ENCODE data around the gene ELF1.
"Not testable (repeated sequence)": the region's sequence is repeated elsewhere in the genome, so short reads cannot be mapped to it uniquely, and the experiment has no call there.

The ELF1 gene

DNA sequence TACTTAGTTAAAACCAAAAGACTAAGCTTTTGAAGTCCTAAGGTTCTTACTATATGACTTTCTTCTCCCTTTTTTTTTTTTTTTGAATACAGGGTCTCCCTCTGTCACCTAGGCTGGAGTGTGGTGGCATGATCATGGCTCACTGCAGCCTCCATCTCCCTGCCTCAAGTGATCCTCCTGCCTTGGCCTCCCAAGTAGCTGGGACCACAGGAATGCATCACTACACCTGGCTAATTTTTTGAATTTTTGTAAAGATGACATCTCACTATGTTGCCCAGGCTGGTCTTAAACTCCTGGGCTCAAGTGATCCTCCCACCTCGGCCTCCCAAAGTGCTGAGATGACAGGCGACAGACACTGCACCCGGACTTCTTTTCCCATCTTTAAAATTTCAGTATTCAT lies 89.2 kb downstream of the ELF1 start:
- not testable (repeated sequence) for DNase-seq

DNA sequence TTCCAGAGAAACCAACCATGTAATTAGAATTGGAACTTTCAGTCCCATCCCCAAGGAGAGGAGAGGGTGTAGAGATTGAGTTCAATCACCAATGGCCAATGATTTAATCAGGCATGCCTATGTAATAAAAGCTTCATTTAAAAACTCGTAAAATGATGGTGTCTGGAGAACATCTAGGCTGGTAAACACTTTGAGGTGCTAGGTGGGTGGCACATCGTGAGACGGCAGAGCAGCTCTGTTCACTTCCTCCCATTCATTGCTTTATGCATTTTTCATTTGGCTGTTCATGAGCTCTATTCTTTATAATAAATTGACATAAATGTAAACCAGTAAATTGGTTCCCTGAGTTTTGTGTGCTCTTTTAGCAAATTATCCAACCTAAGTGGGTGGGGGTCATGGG lies 90.1 kb downstream of the ELF1 start:
- DNase-seq = no peak

DNA sequence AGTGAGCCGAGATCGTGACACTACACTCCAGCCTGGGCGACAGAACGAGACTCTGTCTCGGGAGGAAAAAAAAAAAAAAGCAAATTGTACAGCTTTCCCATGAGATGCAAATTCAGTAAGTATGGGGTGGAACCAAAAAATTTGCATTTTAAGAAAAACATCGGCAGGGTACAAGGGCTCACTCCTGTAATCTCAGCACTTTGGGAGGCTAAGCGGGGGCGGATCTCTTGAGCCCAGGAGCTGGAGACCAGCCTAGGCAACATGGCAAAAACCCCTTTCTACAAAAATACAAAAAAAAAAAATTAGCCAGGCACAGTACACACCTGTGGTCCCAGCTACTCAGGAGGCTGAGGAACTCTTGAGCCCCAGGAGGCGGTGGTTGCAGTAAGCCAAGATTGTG lies 91.2 kb downstream of the ELF1 start:
- DNase-seq = no peak

DNA sequence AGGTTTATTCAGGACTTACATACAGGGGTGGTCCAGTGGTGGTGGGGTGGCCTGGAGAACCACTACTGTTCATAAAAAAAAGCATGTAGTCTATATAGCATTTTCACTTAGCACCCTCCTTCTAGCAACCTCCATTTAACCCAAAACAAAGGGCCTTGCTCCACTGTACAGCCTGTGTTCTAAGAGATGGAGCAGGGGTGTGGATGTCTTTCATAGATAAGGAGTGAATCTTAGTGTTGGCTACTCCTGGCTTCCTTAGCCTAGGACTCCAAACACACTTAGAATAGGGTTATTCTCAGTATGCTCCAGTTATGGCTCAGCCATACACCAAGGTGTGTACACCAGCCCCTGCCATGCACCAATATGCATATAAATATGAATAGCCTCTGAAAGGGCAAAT lies 95.2 kb downstream of the ELF1 start:
- DNase-seq = no peak

DNA sequence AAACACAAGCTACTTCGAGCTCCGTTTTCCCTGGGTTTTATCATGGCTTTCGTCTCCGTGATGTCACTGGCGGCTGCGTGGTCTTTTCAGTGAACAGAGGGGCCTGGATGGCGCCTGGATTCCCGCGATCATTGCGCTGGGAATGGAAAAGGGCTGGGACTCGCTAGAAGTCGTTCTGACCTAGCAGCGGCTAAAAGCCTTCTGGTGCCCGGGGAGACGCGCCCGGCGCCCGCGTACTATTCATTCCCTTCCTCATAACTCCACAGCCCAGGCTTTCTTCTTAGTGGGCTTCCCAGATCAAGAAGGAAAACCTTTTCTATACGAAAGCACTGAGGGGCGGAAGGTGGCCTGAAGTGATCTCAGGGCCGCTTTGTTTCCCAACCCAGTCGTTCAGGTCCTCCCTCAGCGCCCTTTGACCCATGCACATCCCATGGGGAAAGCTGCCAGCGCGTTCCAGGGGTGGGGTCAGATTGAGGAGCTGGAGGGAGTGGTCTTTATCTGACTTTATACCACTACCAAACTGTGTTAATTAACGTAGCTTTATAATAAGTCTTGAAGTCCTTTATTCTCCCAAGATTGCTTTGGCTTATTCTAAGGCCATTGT lies 96.6 kb downstream of the ELF1 start:
- peak; percentile 53 for DNase-seq

DNA sequence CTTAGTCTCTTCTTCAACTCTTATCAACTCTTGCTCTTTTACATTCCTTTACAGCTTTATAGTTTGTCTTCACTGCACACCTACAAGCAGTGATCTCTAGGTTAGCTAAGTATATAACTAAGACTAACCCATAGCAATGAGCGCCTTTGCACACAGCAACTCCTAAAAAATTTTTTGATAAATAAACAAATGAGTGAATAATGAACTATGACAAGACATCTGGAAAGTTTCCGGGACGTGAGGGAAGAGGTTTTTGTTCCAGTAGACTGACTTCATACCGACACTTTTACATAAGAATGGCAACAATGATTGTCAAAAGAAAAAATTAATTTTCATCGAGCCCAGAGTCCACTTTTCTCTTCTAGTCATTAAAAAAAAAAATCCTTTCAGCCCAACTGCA lies 98.3 kb downstream of the ELF1 start:
- DNase-seq = no peak

DNA sequence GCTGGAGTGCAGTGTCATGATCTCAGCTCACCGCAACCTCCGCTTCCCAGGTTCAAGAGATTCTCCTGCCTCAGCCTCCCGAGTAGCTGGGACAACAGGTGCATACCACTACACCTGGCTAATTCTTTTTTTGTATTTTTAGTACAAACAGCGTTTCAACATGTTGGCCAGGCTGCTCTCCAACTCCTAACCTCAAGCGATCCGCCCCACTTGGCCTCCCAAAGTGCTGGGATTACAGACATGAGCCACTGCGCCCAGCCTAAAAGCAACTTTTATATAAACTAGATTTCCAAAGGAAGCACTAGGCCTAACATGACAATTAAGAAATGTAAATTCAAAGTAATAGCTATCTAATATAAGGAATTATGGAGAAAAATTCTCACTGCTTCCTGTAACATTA lies 99.2 kb downstream of the ELF1 start:
- not testable (repeated sequence) for DNase-seq

DNA sequence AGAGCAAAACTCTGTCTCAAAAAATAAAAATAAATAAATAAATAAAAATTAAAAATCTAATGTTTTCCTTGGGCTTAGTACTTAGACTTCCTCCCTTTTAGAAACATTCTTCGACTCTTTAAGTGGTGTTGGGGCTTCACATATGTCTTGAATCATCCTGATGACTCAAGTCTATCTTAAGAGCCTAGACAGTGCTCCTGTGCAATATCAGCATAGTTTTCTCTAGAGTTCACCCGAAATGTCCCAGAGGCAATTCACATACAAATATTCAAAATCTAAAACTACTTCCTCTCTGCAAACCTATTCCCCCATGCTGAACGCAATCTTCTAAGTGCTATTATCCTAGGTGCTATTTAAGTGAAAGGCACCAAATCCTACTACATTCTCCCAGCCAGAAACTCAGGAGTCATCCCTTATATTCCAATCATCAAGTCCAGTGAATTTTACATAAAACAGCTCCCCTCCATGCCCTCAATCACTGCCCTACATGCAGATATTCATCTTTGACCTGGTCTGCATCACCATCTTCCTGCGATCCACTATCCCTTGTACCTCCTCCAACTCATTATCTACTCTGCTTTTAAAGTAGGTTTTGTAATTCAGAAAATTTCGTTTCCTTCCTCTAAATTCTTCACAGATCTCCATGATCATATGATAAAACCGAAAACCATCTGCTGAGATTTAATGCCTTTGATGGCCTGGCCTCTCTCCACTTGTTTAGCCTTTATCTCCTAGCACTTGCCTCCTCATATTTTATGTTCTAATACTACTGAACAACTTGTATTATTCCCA lies 102.7 kb downstream of the ELF1 start:
- DNase-seq = no peak

DNA sequence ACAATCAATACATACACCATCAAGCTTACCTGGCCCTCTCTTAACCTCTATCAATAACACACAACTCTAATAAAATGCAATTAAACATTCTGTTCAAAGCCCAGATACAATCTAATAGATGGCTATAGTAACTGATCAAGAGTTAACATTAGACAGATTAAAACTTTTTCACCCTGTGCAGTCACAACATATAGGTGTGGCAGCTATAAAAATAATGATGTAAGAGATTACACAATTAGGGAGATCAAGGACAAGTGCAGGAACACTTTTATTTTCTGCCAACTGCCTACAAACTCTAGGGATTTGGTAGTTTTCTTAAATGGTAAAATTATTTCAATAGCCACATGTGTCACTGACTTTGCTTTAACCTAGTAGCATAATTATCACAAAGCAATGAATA lies 104.3 kb downstream of the ELF1 start:
- not testable (repeated sequence) for DNase-seq

DNA sequence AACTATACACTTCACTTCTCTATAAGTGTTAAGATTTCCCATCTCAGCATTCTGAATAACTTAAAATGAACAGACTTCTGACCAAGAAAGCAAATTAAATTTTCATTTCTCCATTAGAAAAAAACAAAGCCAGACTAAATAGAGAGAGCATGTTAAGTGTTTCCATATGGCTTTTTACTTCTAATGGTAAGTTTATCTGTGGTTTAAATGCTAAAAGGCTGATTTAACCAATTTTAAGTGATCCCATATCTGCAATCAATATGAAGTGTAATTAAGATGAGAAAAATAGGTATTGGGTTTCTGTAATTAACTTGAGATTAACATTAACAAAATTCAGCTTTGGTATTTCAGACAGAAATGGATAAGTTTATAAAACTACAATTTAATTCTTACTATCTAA lies 107.8 kb downstream of the ELF1 start:
- no peak for DNase-seq

DNA sequence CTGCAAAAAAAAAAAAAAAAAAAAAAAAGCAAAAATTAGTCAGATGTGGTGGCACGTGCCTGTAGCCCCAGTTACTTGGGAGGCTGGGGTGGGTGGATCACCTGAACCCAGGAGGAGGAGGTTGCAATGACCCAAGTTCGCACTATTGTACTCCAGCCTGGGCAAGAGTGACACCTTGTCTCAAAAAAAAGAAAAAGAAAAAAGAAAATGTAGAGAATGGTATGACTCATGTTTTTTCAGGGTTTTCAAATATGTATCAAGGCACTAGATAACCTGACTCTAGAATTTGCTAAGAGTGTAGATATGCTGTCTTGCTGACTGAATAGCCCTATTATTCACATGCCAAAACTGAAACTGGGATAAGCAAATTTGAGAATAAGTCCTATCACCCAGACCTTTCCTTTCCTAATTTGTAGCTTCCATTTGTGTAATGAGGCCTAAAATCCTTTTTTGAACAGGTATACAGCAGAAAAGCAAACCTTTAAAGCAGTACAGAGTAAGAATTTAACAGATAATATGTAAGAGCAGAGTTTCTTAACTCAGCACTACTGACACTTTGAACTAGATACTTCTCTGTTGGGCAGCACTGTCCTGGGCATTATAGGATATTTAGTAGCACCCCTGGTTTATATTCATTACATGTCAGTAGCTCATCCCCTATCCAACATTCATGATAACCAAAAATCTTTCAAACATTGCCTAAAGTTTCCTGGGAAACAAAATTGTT lies 108.6 kb downstream of the ELF1 start:
- DNase-seq = no peak

DNA sequence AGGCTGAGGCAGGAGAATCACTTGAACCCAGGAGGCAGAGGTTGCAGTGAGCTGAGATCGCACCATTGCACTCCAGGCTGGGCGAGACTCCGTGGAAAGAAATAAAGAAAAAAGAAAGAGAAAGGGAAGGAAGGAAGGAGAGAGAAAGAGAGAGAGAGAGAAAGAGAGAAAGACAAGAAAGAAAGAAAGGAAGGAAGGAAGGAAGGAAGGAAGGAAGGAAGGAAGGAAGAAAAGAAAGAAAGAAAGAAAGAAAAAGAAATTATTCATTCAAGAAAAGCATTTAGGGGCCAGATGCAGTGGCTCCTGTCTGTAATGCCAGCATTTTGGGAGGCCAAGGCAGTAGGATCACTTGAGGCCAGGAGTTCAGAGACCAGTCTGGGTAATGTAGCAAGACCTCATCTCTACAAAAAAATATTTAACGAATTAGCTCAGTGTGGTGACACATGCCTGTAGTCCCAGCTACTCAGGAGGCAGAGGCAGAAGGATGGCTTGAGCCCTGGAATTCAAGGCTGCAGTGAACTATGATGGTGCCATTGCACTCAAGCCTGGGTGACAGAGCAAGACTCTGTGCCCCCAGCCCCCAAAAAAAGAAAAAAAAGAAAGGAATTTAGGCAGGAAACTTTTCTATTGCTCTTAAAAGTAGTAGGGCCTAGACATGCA lies 109.4 kb downstream of the ELF1 start:
- not testable (repeated sequence) for DNase-seq

DNA sequence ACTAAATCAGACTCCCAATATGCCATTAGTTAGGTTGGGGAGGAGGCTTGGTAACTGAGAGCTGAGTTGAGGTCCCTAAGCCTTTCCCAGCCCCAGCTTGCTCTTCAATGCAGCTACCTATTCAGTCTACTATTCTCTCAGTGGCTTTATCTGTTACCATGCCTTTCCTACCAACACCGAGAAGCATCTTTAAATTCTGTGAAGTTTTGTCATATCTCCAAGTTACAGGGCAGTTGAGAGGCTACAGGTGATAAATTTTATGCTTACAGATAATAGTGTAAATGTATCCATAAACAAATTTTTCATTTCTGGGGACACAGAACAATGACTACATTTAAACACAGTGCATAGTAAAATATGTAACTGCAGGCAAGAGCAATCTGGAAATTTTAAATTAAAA lies 110.6 kb downstream of the ELF1 start:
- DNase-seq = no peak

DNA sequence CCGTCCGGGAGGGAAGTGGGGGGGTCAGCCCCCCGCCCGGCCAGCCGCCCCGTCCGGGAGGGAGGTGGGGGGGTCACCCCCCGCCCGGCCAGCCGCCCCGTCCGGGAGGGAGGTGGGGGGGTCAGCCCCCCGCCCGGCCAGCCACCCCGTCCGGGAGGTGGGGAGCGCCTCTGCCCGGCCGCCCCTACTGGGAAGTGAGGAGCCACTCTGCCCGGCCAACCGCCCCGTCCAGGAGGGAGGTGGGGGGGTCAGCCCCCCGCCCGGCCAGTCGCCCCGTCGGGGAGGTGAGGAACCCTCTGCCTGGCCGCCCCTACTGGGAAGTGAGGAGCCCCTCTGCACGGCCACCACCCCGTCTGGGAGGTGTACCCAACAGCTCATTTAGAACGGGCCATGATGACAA lies 118.1 kb downstream of the ELF1 start:
- not testable (repeated sequence) for DNase-seq

DNA sequence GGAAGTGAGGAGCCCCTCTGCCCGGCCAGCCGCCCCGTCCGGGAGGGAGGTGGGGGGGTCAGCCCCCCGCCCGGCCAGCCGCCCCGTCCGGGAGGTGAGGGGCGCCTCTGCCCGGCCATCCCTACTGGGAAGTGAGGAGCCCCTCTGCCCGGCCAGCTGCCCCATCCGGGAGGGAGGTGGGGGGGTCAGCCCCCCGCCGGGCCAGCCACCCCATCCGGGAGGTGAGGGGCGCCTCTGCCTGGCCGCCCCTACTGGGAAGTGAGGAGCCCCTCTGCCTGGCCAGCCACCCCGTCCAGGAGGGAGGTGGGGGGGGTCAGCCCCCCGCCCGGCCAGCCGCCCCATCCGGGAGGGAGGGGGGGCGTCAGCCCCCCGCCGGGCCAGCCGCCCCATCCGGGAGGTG lies 118.5 kb downstream of the ELF1 start:
- DNase-seq = not testable (repeated sequence)

DNA sequence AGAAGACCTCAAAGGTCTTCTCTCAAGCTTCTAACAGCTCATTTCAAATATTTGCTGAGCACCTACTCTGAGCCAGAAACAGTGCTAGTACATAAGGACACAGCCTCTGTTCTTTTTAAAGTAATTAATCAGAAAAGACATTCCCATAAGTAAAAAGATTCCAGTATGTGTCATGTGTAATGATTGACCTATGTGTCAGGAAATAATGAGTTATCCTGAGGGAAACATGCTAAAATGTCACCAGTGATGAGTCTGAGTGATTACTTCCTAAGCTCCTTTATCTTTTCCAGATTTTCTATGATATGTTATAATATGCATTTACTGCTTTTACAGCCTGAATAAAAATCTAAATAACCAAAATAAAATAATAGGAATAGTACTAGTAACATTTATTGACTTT lies 122.1 kb downstream of the ELF1 start:
- DNase-seq = no peak

DNA sequence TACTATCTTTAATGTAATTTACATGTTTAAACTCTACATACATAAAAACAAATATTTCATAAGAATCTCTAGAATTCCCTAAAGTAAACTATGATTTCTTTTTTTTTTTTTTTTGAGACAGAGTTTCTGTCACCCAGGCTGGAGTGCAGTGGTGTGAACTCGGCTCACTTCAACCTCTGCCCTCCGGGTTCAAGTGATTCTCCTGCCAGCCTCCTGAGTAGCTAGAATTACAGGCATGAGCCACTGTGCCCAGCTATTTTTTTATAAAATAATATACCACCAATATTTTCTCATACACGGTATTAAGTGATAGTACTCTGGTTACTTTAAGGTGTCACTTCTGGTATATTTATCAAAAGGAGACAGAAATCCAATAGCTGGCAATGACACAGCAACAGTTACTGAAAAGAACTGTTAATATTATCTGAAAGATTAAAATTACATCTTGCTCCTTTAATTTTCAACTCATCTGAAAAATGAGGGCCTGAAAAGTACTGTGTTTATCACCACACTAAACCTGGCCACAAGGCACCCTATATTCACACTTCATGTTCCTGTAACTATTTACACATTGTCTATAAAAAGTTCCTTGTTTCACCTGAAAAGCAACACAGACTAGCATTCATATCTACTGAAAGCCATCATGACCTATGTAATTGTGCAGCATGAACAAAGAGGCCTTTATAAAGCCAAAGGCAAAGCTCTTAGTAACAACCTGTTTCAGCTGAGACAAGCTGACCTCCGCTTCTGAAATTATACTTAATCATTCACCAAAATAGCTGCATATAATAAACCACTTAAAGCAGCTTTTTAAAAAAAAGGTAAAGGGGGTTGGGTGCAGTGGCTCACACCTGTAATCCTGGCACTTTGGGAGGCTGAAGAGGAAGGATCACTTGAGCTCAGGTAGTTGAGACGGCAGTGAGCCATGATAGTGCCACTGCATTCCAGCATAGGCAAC lies 123.6 kb downstream of the ELF1 start:
- DNase-seq = no peak

DNA sequence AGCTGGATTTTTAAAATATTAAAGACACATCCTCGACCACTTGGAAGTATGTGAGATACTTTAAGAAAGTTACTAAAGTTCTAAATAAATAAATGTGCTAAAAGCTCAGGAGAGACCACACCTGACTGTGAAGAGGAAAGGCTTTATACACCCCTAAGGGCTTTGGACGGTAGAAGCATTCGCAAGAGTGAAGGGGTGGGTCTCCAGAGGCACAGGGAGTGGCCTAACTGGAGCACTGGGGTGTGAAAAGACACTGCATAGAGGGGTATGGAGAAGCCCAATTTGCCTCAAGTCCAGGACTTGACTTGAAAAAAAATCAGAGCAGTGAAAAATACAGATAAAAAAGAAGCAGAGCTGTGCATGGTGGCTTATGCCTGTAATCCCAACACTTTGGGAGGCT lies 125.5 kb downstream of the ELF1 start:
- DNase-seq = not testable (repeated sequence)

DNA sequence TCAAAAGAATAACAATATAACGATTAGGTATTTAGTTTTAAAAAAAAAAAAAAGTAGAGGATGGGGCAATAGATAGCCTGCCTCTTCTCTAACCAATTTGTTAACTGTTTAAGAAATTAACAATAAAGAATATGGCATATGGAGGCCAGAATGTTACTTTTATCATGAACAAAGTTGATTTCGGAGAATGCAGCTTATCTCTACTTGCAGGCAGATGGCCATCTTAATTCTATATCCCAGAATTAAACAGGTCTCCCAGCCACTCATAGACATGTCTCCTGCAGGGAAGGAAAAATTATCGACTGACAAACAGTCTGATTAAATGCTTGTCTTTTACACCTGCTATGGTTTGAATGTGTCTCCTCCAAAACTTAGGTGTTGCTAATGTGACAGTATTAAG lies 133.1 kb downstream of the ELF1 start:
- DNase-seq = no peak

DNA sequence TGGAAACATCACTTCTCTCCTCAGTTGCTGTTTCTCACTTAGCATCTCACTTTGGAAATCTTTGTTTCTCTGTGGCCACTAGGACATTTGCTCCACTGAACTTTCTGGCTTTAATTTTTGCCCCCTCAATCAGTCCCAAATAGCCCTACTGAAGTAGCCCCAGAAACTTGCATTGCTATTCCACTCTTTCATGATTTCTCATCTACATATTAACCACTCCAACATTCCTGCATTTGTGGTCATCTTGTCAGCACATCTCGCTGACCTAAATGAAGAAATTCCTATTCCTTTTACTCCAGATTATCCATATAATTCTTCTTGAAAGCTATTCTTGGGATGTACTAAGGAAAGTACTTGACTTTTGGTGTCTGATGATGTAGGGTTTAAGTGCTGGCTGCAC lies 134.9 kb downstream of the ELF1 start:
- DNase-seq = not testable (repeated sequence)
